RWPE2 (cell line): ENCODE data around the gene RTN4RL1.

ENCODE experiments used
- ATAC-seq: fragments of 200-7000 bp; cut with Tn5 transposase; 3 replicates; pipeline ENCODE4 v1.9.1; 2021; ENCODE audit warnings: low read depth
- DNase-seq: peaks from one replicate; pipeline ENCODE4 v3.0.0-alpha.2; 2020; ENCODE audit warnings: low spot score
- H3K27ac ChIP-seq: fragments of 450-650 bp; 2 replicates; pipeline ENCODE4 v1.5.1; 2017; ENCODE audit warnings: mild to moderate bottlenecking; ENCODE audit not compliant: poor library complexity, severe bottlenecking
- H3K27me3 ChIP-seq: fragments of 250-450 bp; sonication (Bioruptor Pico); 2 replicates; pipeline ENCODE4 v1.5.1; 2021; ENCODE audit warnings: mild to moderate bottlenecking, moderate library complexity; ENCODE audit not compliant: insufficient read depth, poor library complexity, severe bottlenecking
- H3K36me3 ChIP-seq: fragments of 250-450 bp; sonication (Bioruptor Pico); 2 replicates; pipeline ENCODE4 v1.5.1; 2020; ENCODE audit warnings: low read depth, mild to moderate bottlenecking, moderate library complexity
- H3K4me1 ChIP-seq: fragments of 250-450 bp; sonication (Bioruptor Pico); 2 replicates; pipeline ENCODE4 v1.5.1; 2021; ENCODE audit warnings: mild to moderate bottlenecking, moderate library complexity; ENCODE audit not compliant: insufficient read depth, poor library complexity, severe bottlenecking
- H3K4me3 ChIP-seq: fragments of 250-450 bp; sonication (Bioruptor Pico); 2 replicates; pipeline ENCODE4 v1.5.1; 2021; ENCODE audit warnings: mild to moderate bottlenecking, moderate library complexity; ENCODE audit not compliant: severe bottlenecking
- H3K9me3 ChIP-seq: fragments of 250-450 bp; sonication (Bioruptor Pico); 2 replicates; pipeline ENCODE4 v1.5.1; 2021; ENCODE audit warnings: mild to moderate bottlenecking, moderate library complexity; ENCODE audit not compliant: severe bottlenecking
- TF ChIP-seq, protein P1 (sequence below): fragments of 450-650 bp; IDR thresholded peaks from one replicate; pipeline ENCODE4 v1.5.1; 2017; ENCODE audit warnings: mild to moderate bottlenecking, moderate library complexity; ENCODE audit not compliant: poor library complexity, severe bottlenecking

Gene RTN4RL1

GRCh38 chr17:2011411-2012371 is 13.4 kb downstream of the RTN4RL1 start:
- Histone ChIP-seq H3K9me3 (no peaks in the 10 kb centered on the region), H3K4me3 (no peak overlapping the region), H3K36me3 (no peaks in the 10 kb centered on the region), H3K27me3 (no peaks in the 10 kb centered on the region), H3K27ac (peak overlapping the region; percentile 14), H3K4me1 (peaks cover 10% of the 10 kb centered on the region)
- DNase-seq (no peak), ATAC-seq (peak; percentile 75)
- TF ChIP-seq, protein P1, sequence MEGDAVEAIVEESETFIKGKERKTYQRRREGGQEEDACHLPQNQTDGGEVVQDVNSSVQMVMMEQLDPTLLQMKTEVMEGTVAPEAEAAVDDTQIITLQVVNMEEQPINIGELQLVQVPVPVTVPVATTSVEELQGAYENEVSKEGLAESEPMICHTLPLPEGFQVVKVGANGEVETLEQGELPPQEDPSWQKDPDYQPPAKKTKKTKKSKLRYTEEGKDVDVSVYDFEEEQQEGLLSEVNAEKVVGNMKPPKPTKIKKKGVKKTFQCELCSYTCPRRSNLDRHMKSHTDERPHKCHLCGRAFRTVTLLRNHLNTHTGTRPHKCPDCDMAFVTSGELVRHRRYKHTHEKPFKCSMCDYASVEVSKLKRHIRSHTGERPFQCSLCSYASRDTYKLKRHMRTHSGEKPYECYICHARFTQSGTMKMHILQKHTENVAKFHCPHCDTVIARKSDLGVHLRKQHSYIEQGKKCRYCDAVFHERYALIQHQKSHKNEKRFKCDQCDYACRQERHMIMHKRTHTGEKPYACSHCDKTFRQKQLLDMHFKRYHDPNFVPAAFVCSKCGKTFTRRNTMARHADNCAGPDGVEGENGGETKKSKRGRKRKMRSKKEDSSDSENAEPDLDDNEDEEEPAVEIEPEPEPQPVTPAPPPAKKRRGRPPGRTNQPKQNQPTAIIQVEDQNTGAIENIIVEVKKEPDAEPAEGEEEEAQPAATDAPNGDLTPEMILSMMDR = no peak

DNA sequence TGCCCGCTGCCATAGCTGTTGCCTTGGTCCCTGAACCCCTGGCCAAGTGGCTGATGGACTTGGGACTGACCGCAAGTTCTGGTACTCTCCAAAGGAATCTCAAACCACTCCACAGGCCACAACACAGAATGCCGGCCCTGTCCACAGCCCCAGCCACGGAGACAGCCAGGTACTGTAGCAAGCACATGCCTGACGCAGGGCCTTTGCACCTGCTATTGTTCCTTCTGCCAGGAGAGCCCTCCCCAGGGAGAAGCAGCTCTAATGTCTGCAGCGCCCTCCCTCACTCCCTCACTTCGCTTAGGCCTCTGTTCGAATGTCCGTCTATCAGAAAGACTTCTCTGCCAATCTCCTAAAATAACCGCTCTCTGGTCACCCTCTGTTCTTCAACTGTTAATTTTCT is 15.4 kb downstream of the RTN4RL1 start:
- no peak overlapping the region for H3K27ac ChIP-seq
- TF ChIP-seq, protein P1 = no peak
- H3K9me3 ChIP-seq = no peaks in the 10 kb centered on the region
- no peaks in the 10 kb centered on the region for H3K36me3 ChIP-seq
- DNase-seq = no peak
- no peak for ATAC-seq
- peaks cover 10% of the 10 kb centered on the region for H3K4me1 ChIP-seq
- no peak overlapping the region for H3K4me3 ChIP-seq
- H3K27me3 ChIP-seq = no peaks in the 10 kb centered on the region

DNA sequence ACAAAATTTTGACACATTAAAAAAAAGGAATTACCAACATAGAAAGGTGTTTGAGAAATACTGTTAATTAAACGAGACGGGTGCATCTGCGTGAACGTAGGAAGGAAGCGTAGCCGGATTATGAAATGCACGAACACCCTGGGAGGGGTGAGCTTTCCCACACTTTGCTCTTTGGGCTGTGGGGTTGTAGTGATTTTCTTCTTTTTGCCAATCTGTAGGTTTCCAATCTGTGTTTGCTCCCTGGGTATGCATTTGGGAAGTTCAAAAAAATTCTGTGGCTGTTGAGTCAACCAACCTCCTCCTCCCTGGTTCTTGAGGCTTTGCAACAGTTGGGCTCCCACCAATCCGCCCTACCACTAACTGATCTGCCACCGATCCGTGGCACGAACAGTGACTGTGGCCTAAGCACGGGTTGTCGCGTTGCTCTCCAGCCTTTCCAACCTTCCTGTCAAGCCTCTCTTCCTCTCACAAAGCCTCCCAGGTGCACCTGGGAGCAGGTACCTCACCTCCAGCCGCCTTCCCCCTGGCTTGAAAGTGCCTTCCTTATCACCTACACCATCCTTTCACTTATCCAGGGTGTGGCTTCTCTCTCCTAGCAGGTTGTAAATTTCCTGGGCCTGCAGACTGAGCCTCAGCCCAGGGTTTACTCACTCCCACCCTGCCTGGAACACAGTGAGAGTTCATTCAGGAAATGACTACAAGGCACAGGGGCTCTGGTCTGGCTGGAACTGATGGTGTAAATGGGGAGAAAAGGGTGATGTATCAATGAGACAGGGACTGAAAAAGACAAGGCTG is 16.6 kb downstream of the RTN4RL1 start:
- H3K36me3 ChIP-seq = no peaks in the 10 kb centered on the region
- no peaks in the 10 kb centered on the region for H3K9me3 ChIP-seq
- no peak overlapping the region for H3K4me3 ChIP-seq
- TF ChIP-seq, protein P1 = no peak
- no peaks in the 10 kb centered on the region for H3K27me3 ChIP-seq
- DNase-seq (no peak), ATAC-seq (peak; percentile 30; the same call in 1 of the 3 replicates)
- H3K4me1 ChIP-seq = peaks cover 10% of the 10 kb centered on the region
- no peak overlapping the region for H3K27ac ChIP-seq

GRCh38 chr17:2004435-2004952 is 20.6 kb downstream of the RTN4RL1 start:
- no peaks in the 10 kb centered on the region for H3K27me3 ChIP-seq
- no peaks in the 10 kb centered on the region for H3K36me3 ChIP-seq
- no peak overlapping the region for H3K27ac ChIP-seq
- H3K9me3 ChIP-seq = no peaks in the 10 kb centered on the region
- ATAC-seq (no peak), DNase-seq (no peak)
- TF ChIP-seq, protein P1 = no peak
- no peak overlapping the region for H3K4me3 ChIP-seq
- no peaks in the 10 kb centered on the region for H3K4me1 ChIP-seq
